C4-2B (cell line): Measurements from ENCODE around the gene CXCR5.

ENCODE experiments used
- CTCF ChIP-seq: fragments of 450-650 bp; conservative IDR thresholded peaks from 2 replicates; pipeline ENCODE4 v1.5.1; 2017; ENCODE audit warnings: mild to moderate bottlenecking
- ZFX ChIP-seq: fragments of 450-650 bp; IDR thresholded peaks from 2 replicates; pipeline ENCODE4 v1.6.1; 2017

GRCh38 chr11:118886681-118887111, 3.0 kb downstream of the CXCR5 start:
- TF ChIP-seq CTCF (no peak), ZFX (no peak)
